HG03521 (cell line): Measurements from ENCODE around the gene JMJD7.

Experiments
- ATAC-seq: cut with Tn5 transposase; IDR thresholded peaks from one replicate; pipeline ENCODE4 v1.9.1; 2021; ENCODE audit warnings: mild to moderate bottlenecking, moderate library complexity; ENCODE audit not compliant: unreplicated experiment

Gene JMJD7

DNA sequence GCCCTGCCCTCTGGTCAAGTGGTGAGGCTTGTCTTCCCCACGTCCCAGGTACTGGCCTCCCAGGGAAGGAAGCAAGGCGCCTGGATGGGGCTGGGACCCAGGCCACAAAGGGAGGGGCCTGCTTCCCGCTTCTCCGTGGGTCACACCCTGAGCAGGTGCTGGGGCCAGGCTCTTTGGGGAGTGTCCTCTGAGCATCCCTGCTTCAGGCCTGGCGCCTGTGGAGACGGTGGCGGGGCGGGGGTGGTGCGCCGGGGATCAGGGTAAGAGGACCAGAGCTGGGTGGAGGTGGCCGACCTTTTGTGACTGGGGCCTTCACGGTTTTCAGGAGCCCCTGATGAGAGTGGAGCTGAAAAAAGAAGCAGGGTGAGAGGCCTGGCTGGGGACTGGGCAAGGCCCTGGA, 14.3 kb downstream of the JMJD7 start:
- ATAC-seq = no peak

DNA sequence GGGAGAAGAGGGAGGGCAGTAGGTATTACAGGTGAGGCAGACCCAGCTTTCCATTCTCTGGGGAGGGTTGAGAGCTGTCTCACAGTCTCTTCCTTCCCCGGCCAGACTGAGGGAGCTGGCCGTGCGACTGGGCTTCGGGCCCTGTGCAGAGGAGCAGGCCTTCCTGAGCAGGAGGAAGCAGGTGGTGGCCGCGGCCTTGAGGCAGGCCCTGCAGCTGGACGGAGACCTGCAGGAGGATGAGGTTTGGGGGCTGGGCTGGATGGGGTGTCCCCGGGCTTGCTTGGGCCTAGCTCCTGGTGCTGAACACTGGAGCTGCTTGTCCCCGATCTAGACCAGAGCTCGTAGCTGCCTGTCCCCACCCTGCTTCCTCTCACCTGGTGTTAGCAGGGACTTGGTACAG, 15.7 kb downstream of the JMJD7 start:
- no peak for ATAC-seq

DNA sequence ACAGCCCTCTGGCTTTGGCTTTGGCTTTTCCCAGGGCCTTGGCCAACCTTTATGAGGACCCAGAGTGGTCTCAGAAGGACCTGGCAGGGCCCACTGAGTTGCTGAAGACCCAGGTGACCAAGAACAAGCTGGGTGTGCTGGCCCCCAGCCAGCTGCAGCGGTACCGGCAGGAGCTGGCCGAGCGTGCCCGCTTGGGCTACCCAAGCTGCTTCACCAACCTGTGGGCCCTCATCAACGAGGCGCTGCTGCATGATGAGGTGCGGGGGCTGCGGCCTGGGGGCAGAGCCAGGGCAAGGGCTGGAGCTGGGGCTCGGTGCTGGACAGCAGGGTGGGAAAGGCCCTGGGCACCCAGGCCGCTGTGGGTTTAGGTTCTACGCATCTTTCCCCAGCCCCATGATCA, 16.9 kb downstream of the JMJD7 start:
- ATAC-seq = no peak

DNA sequence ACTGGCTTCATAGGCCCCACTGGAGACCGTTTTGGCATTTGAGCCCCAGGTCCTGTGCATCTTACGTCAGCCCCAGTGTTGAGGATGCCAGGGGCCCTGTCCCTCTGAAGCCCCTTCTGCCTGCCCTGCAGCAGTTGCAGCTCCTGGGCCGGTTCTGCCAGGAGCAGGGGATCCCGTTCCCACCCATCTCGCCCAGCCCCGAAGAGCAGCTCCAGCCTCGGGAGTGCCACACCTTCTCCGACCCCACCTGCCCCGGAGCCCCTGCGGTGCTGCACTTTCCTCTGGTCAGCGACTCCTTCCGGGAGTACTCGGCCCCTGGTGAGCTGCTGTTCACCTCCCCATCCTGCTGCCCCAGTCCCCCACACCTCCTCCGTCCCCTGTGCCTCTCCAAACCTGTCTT, 19.3 kb downstream of the JMJD7 start:
- ATAC-seq = no peak

DNA sequence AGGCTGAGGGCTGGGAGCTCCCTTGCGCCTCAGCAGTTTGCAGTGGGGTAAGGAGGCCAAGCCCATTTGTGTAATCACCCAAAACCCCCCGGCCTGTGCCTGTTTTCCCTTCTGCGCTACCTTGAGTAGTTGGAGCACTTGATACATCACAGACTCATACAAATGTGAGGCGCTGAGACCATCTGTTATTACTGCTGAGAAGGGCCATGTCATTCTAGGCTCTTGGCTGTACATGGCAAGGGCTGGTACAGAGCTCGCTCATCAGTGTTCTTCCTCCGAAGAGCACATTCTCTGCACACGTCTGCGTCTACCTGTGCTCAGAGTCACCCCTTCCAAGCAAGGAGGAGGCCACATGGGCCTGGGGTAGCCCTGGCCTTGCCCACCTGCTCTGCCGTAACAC, 20.1 kb downstream of the JMJD7 start:
- no peak for ATAC-seq

DNA sequence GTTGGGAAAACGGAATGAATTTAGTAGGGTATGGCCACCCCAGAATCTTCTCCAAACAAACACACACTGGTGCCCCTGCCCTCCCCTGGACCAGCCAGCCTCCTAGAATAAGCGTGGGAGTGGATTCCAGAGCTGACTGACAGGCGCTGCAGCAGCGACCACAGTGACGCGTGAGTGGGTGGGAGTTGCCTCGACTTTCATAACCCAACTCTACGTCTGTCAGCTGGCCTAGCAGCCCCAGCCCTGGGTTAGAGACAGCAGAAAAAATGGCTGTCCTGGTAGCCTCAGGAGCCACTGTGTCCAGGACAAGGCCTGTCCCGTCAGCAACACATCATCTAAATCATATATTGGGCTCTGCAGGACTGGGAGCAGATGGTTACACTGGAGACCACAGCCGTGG, 20.7 kb downstream of the JMJD7 start:
- no peak for ATAC-seq

DNA sequence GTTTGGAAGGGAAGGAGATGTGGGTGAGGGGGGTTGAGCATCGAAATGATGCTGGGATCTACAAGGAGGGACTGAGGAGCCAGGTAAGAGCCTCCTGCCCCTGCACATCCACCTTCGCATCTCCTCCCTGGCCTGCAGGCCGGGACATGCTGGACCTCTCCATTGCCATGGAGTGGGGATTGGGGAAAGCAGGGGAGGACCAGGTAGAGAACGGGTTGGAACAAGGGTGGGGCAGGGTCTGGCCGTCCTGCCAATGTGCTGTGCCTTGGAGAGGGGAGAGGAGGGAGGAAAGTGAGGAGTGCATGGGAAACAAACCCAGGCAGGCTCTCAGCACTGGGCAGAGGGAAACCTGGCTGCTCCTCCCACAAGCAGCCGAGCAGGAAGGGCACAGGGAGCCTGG, 21.3 kb downstream of the JMJD7 start:
- no peak for ATAC-seq

DNA sequence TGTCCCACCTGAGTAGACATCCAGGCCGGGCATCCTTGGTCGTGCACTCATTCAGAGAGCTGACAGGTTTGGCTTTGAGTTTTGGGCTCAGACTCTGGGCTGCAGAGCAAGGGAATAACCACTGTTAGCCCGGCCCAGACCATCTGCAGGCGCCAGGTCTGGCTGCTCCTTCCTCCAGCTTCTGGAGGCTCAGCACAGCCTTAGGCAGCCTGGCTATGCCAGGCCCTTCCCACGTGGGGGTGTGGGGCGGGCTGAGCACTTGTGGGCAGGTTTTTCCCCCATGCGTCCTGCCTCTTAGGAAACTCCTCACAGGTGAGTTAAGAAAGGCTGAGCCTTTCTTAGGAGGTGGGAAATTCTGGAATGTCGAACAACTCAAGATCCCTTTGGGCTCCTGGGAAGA, 22.0 kb downstream of the JMJD7 start:
- ATAC-seq = no peak

DNA sequence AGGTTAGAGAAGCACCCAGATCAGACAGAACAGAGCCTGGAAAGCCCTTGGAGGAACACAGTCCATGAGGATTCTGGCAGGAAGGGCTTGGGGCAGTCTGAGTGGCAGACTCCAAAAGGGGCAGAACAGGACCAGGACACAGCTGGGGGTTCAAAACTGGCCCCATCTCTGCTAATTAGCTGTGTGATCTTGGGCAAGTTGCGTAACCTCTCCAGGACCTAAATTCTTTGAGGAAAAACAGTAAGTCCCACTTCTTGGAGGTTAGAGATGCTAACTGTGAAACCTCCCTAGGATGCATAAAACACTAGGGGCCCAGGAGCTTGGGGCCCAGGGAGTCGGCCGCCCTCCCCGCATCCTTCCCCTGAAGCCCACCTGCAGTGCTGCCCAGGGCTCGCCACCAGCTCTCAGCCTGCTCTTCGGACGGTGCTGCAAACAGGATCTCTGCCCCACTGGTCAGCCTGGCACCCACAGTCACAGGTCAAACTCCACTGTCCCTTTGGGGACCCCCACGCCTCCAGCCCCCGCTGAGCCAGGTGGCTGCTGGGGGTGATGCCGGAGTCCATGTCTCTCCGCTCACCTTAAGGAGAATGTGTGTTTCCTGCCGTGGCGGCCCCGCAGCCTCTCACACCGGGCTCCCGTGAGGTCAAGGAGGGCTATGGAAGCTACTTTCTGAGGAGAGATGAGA, 22.7 kb downstream of the JMJD7 start:
- no peak for ATAC-seq

DNA sequence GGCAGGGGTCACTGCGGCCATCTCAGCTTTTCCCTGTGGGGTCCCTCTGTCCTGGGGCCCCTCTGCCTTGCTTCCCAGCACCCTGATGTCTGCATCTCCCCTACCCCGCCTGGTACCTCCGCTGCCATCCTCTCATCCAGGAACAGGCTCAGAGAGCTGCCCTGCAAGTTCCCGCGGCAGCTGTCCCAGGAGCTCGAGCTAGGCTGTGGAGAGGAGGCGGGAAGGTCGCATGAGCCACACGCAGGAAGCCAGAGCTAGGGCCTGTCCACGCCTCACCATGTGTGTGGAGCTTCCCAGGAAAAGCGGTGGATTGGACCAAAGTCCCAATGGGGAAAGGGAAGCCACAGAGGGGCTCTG, 23.3 kb downstream of the JMJD7 start:
- ATAC-seq = no peak

DNA sequence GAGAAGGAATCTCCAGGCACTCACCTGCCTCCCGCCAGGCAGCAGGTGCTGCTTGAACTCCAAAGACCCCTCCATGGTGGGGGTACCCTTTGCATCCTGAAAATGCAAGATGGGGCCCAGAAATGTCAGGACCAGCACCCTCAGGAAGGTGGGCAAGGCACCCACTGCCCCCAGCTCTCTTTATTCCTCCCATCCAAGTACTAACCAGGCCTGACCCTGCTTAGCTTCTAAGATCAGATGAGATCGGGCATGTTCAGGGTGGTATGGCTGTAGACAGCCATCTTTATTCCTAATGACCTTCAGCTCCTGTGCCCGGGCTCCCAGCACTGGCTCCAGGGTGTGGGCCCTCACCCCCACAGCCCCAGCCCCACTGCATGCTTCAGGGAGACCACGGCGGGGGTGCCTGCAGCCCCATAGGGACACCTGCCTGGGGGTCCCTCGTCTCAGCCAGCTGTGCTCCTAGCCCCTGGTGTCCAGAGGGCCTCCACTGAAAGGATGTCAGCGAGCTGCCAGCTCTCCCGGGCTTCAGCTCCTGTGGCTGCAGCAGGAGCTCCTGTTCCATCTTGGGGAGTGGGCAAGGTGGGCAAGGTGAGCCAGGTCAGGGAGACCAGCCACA, 24.0 kb downstream of the JMJD7 start:
- no peak for ATAC-seq

DNA sequence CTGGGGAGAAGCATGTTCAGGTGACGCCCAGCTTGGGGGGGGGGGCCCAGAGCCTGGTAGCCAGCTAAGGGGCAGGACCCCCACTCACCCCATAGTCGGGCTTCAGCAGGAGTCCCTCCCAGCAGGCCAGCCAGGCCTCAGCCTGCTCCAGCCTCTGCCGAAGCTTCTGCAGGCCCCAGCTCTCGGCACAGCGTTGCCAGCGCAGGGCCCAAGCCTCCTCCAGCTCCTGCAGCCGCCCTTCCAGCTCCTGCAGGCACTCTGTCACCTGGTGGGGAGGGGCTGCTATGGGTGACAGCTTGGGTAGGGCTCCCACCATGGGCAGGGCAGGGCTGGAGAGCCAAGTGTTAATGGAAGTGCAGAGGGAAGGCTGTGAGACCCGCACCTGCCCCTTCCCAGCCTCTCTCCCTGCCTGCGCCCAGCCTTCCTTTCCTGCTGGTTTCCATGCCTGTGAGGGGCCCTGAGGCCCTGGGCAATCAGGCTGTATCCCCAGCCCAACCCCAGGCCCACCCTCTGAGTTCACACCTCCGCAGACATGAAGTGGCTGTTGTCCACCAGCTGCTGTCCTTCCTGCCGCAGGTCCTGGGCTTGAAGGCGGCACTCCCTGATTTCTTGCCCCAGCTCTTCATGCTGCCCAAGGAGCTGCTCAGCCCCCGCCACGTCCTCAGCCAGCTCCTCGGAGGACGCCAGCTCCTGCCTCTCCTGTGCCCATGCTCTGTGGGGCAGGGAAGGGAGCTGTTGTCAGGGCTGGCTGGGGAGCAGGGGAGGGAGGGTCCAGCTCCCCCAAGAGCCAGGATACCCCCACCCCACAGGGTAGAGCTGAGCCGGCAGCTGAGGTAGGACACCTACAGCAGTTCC, 25.1 kb downstream of the JMJD7 start:
- no peak for ATAC-seq

DNA sequence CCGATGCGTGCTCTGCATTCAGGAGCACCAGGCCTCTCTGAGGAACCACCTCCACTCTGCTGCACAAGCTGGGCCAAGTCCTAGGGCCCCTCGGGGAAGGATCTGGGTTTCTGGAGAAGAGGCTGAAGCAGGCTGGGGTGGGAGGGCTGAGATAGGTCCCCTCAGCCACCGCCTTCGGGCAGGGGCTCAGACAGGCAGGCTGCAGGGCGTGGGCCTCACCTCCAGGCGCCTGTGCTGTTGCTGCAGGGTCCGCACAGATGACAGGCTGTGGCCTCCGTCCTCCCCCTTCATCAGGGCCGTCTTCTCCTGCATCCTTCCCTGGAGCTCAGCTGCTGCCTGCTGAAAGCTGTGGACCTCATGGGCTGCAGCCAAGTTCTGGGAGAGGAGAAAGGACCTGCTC, 25.9 kb downstream of the JMJD7 start:
- no peak for ATAC-seq

DNA sequence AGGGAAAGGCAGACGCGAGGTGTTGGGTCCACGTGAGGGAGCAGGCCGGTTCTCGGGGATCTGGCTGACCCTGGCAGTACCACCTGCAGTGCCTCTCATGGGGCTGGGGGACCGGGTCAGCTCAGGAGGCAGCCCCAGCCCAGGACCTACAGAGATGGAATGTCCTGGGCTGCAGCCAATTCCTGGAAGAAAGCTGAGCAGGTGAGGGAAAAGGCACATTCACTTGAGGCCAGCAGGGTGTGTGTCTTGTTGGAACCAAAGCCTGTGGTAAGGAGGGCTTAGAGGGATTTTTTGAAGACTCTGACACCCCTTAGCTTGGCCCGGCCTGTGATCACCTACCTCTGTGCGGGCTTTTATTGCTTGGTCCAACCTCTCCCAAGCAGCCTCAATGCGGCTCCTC, 26.6 kb downstream of the JMJD7 start:
- ATAC-seq = no peak

DNA sequence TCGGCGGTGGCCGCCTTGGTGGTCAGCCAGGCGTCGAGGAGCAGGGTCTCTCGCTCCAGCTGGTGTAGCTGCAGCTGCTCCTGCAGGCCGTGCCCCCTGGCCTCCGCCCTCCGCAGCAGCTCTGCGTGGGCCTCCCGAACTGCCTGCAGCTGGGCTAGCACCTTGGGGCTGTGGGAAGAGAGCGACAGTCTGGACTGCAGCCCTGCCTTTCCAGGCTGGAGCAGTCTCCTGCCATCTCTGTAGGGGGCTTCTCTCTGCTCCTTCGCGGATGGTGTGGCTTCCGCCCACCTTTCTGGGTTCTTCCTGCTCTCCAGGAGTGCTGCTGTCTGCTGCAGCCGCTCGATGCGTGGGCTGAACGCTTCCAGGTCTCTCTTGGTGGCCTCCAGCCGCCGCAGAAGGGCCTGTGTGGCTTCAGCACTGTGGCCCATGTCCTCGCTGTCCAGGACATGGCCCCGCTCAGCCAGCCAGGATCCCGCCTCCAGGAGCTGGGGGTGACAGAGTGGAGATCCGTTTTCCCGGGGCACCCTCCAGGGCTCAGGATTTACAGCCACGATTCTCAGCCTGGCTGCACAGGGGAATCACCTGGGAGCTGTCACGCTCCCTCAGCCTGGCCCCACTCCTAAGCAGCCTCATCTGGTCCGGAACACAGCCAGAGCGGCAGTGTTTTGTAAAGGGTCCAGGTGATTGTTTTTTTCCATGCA, 27.5 kb downstream of the JMJD7 start:
- no peak for ATAC-seq

DNA sequence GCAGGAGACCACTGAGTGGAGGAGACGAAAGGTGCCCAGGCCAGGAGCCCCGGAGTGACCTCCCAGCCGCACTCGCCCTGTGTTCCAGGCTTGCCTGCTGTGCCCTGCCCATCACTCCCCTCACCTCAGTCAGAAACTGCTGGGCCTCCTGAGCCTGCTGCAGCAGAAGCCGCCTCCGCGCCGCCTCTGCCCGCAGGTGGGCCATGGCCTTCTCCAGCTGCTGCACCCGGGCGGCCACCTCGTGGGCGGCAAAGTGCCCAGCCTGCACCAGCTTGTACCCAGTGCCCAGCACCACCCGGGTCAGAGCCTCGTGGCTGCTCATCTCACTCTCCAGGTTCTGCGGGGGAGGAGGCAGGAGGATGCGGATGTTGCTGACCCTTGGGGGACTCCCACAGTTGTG, 28.4 kb downstream of the JMJD7 start:
- ATAC-seq = no peak

DNA sequence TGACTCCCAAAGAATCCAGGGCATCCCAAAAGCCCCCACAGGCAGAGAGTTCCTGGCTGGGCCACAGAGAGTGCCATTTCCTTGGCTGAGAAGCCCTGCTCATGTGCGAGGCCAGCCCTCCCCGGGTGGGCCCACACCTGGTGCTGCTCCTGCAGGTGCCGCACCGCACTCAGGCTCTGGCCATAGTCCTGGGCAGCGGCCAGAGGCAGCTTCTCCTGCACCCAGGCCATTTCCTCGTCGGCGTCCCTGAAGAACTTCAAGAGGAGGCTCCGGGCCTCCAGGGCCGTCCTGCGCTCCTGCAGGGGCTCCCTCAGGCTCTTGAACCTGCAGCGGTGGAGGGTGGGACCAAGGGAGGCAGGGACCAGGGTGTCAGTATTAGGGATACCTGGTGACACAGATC, 28.8 kb downstream of the JMJD7 start:
- no peak for ATAC-seq

DNA sequence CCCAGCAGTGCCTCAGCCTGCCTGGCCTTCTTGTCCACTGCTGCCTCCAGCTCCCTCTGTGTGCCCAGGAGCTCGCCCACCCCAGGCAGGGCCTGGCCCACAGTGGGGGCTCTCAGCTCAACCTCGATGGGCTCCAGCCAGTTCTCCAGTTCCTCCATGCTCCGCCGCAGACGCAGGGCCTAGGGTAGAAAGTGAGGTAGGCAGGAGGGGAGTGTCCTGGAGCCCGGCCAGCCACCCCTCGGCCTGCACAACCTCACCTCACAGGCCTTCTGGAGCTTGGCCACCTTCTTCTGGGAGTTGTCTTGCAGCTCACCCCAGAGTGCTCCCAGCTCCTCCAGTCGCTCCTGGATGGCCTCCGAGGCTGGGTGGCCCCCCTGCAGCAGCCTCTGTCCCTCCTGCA, 29.4 kb downstream of the JMJD7 start:
- no peak for ATAC-seq

DNA sequence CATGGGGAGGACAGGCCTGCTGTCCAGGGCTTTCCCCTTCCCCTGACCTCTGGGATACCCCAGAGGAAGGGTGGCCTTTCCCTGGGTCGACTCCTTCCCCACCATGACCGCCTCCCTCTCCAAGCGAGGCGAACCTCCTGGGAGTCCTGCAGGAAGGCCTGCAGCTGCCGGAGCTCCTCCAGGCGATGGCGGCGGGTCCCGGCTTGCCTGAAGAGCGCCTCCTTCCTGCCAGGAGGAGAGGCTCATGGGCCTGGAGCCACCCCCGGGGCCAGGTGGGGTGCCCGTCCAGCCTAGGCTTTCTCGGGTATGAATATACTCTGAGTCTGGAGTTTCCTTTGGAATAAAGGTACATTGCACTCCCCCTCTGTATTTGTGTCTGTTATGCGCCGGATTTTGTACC, 30.9 kb downstream of the JMJD7 start:
- ATAC-seq = no peak

DNA sequence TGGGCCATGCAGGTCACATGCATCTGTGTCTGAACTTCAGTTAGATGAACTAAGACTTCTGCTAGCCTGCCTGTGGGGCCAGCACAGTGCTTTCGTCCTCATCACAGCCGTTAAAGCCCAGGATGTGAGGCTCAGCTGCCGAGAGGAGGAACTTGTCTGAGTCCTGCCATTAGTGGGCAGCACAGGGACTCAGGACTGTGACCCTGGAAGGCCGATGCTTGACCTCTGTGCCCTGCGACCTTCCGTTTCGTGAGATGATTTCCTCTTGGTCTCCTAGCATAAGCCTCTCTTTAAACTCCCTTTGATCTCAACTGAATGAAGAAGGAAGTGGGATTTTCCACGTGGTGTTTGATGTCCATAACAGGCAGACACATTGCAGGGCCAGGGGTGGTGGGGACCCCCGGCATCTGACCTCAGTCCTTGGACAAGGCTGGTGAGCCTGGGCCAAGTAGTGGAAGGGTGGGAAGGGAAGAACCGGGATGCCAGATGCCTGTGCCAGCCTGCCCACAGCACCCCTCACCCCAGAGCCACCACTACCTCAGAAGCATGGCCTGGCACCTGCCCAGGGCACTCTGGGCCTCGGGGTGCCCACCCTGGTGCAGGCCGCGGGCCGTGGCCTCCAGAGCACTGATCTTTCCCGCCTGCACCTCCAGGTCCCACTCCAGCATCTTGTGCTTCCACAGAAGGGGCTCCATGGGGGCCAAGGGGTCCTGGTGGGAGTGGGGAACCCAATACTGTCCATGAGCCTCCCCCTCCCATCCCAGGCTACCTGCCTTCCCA, 32.3 kb downstream of the JMJD7 start:
- ATAC-seq = no peak
